K562 (cell line): Measurements from ENCODE around the gene IMMP2L. TPM values are rescaled to one million over a fixed set of nuclear protein-coding genes. Genes with fewer than 3 reads are reported as not detected.

Experiments
- BCL6 ChIP-seq: fragments of 250-450 bp; sonication (Bioruptor Pico); IDR thresholded peaks from 2 replicates; pipeline ENCODE4 v1.4.0; 2020
- CEBPB ChIP-seq: fragments of 450-650 bp; IDR thresholded peaks from 2 replicates; pipeline ENCODE4 v1.6.1; 2016; ENCODE audit warnings: missing genetic modification characterization, missing compliant biosample characterization
- CSDE1 ChIP-seq, 2 experiments: fragments of 450-650 bp; IDR thresholded peaks; 2 replicates each; pipeline ENCODE4 v1.6.1; 2016; ENCODE audit warnings: mild to moderate bottlenecking in 1 of 2
- EP400 ChIP-seq: fragments of 450-650 bp; IDR thresholded peaks from 2 replicates; pipeline ENCODE4 v1.6.1; 2017; ENCODE audit warnings: antibody characterized with exemption, mild to moderate bottlenecking, moderate library complexity
- FOXK2 ChIP-seq, 2 experiments: fragments of 450-650 bp; IDR thresholded peaks in 1 of 2; conservative IDR thresholded peaks in 1 of 2; 2 replicates each; pipeline ENCODE4 v1.6.1; 2016; ENCODE audit warnings: low read depth in 2 of 2, mild to moderate bottlenecking in 1 of 2
- HSF4 ChIP-seq: fragments of 250-450 bp; sonication (Bioruptor Pico); IDR thresholded peaks from 2 replicates; pipeline ENCODE4 v2.1.2; 2022; ENCODE audit warnings: mild to moderate bottlenecking, moderate library complexity, borderline replicate concordance
- IRF2 ChIP-seq: sonication (generic); formaldehyde crosslinking; IDR thresholded peaks from 2 replicates; pipeline ENCODE4 v1.8.1; 2022; ENCODE audit warnings: mild to moderate bottlenecking, missing genetic modification reagents
- JUNB ChIP-seq: fragments of 450-650 bp; formaldehyde crosslinking; conservative IDR thresholded peaks from 2 replicates; pipeline ENCODE4 v1.4.0; 2020; ENCODE audit warnings: mild to moderate bottlenecking
- LARP7 ChIP-seq: fragments of 450-650 bp; IDR thresholded peaks from 2 replicates; pipeline ENCODE4 v1.6.1; 2016
- LCOR ChIP-seq: sonication (generic); formaldehyde crosslinking; IDR thresholded peaks from 2 replicates; pipeline ENCODE4 v1.8.0; 2022; ENCODE audit warnings: mild to moderate bottlenecking, missing genetic modification reagents
- NEUROD1 ChIP-seq: fragments of 150-350 bp; IDR thresholded peaks from 2 replicates; pipeline ENCODE4 v1.6.1; 2014; ENCODE audit warnings: borderline replicate concordance, low read length, low read depth; ENCODE audit not compliant: partially characterized antibody
- NUFIP1 ChIP-seq: fragments of 450-650 bp; IDR thresholded peaks from 2 replicates; pipeline ENCODE4 v1.6.1; 2018; ENCODE audit not compliant: partially characterized antibody
- PHF21A ChIP-seq: fragments of 450-650 bp; IDR thresholded peaks from 2 replicates; pipeline ENCODE4 v1.6.1; 2017; ENCODE audit warnings: low read depth, borderline replicate concordance
- RBM14 ChIP-seq: fragments of 200-400 bp; formaldehyde crosslinking; IDR thresholded peaks from 2 replicates; pipeline ENCODE4 v1.6.1; 2018; ENCODE audit warnings: low read depth, mild to moderate bottlenecking, low read length, moderate library complexity, borderline replicate concordance; ENCODE audit not compliant: insufficient read depth
- RBM15 ChIP-seq: fragments of 200-400 bp; formaldehyde crosslinking; IDR thresholded peaks from 2 replicates; pipeline ENCODE4 v1.6.1; 2018; ENCODE audit warnings: mild to moderate bottlenecking, low read length, moderate library complexity; ENCODE audit not compliant: insufficient read depth
- SAP30 ChIP-seq: fragments of 200-600 bp; sonication (generic); IDR thresholded peaks from 2 replicates; pipeline ENCODE4 v1.6.1; 2012; ENCODE audit warnings: borderline replicate concordance, low read depth, mild to moderate bottlenecking, moderate library complexity, low read length, control low read depth, inconsistent platforms; ENCODE audit not compliant: insufficient read depth, poor library complexity, severe bottlenecking
- TARDBP ChIP-seq: fragments of 450-650 bp; IDR thresholded peaks from 2 replicates; pipeline ENCODE4 v1.6.1; 2016
- U2AF1 ChIP-seq: fragments of 200-400 bp; formaldehyde crosslinking; optimal IDR thresholded peaks from 2 replicates; pipeline ENCODE3; 2017; ENCODE audit warnings: mild to moderate bottlenecking, low read depth, low read length, moderate library complexity
- ZNF133 ChIP-seq: fragments of 250-450 bp; sonication (Bioruptor Pico); IDR thresholded peaks from 2 replicates; pipeline ENCODE4 v1.4.0; 2020; ENCODE audit warnings: mild to moderate bottlenecking
- ZNF24 ChIP-seq: fragments of 450-650 bp; IDR thresholded peaks from 2 replicates; pipeline ENCODE4 v1.6.1; 2016
- ZNF76 ChIP-seq: fragments of 250-450 bp; sonication (Bioruptor Pico); IDR thresholded peaks from 2 replicates; pipeline ENCODE4 v1.4.0; 2020; ENCODE audit warnings: mild to moderate bottlenecking, moderate library complexity, borderline replicate concordance
- polyA plus RNA-seq, 8 experiments: library from polyadenylated mRNA; depleted of rRNA in 4 of 8; stranded (reverse) in 5 of 8; unstranded in 3 of 8; fragments of >200 nt; fragmentation: Nextera tagmentation in 2 of 8; fragmentation: Illumina TruSeq in 1 of 8; extraction: Ambion mirVana in 2 of 8; extraction: Trizol in 1 of 8; gene quantifications; 2 replicates each; pipeline versions ENCODE4 v1.2.1 to v1.2.3, GENCODE V29; 2011 to 2014; ENCODE audit warnings: inconsistent platforms in 1 of 8, missing spikeins in 1 of 8
- total RNA-seq, 7 experiments: library from RNA; depleted of rRNA in 6 of 7; stranded (reverse); fragments of >200 nt in 6 of 7; fragmentation: Illumina TruSeq in 2 of 7; extraction: Trizol in 2 of 7; gene quantifications; 2 replicates each; pipeline versions ENCODE4 v1.2.1 to v1.2.3, GENCODE V29; 2011 to 2021; ENCODE audit warnings: low replicate concordance in 1 of 7
- TF ChIP-seq, protein P1 (sequence below): sonication (generic); formaldehyde crosslinking; IDR thresholded peaks from 2 replicates; pipeline ENCODE4 v1.8.0; 2022; ENCODE audit warnings: mild to moderate bottlenecking, missing genetic modification reagents
- TF ChIP-seq, protein P2 (sequence below): fragments of 250-450 bp; sonication (Bioruptor Pico); IDR thresholded peaks from 2 replicates; pipeline ENCODE4 v1.8.0; 2021; ENCODE audit warnings: borderline replicate concordance, mild to moderate bottlenecking, moderate library complexity; ENCODE audit not compliant: poor library complexity, severe bottlenecking

IMMP2L gene
- total and polyA plus RNA-seq, 9 of the 15 experiments (the other 6 are each of a cell fraction or from before 2014, with no cell fraction given): 29.7 to 116 (median 53.0) TPM

DNA sequence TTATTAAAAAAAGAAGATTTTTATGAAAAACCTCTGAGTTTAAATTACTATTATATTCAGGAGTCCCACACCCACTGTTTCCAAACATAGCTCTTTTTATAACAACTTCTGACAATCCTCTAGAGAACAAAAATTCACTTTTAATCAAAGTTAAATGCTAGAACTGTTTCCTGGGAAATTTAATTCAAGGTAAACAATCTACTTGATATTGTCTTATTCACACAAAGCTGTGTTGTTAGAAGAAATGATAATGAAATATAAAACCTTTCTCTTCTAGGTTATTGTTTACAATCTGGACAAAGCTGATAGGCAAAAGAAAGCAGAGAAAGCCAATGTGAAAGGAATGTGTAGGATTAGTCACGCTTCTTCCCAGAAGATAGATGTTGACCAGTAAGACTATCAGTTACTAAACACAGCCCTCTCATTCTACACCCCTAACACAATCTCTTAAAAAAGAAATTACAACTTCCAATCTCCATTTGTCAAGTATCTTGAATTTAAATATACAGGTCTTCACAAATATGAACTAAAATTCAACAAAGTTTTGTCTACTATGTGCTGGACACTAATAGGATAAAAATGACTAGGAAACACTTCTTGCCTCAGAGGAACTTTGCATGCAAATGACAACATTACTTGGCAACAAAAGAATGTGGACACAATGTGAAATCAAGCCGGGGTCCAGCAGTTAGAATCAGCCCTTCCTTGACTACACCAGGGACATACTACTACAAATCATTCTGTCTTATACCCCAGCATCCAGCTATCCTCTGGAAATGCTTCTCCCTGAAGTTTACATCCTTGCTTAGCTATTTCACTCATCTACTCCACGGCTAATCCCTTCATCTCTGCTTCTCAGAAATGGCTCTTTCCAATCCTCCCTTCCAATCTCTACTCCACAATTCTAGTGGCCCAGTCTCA is 123.7 kb downstream of the IMMP2L start (continued):
- TF ChIP-seq RBM14: no peak
- TF ChIP-seq JUNB (CRISPR knock-in tag): no peak
- TF ChIP-seq LARP7: no peak; the same call in 1 of the 2 replicates
- TF ChIP-seq NUFIP1: no peak
- no peak for TF ChIP-seq RBM15
- peak; percentile 77 for TF ChIP-seq EP400
- TF ChIP-seq BCL6 (CRISPR knock-in tag): no peak
- TF ChIP-seq TARDBP: no peak; the same call in 1 of the 2 replicates
- peak; percentile 82 for TF ChIP-seq ZNF24
- TF ChIP-seq CEBPB (tag): no peak; the same call in 1 of the 2 replicates
- TF ChIP-seq U2AF1: no peak
- TF ChIP-seq, protein P1, sequence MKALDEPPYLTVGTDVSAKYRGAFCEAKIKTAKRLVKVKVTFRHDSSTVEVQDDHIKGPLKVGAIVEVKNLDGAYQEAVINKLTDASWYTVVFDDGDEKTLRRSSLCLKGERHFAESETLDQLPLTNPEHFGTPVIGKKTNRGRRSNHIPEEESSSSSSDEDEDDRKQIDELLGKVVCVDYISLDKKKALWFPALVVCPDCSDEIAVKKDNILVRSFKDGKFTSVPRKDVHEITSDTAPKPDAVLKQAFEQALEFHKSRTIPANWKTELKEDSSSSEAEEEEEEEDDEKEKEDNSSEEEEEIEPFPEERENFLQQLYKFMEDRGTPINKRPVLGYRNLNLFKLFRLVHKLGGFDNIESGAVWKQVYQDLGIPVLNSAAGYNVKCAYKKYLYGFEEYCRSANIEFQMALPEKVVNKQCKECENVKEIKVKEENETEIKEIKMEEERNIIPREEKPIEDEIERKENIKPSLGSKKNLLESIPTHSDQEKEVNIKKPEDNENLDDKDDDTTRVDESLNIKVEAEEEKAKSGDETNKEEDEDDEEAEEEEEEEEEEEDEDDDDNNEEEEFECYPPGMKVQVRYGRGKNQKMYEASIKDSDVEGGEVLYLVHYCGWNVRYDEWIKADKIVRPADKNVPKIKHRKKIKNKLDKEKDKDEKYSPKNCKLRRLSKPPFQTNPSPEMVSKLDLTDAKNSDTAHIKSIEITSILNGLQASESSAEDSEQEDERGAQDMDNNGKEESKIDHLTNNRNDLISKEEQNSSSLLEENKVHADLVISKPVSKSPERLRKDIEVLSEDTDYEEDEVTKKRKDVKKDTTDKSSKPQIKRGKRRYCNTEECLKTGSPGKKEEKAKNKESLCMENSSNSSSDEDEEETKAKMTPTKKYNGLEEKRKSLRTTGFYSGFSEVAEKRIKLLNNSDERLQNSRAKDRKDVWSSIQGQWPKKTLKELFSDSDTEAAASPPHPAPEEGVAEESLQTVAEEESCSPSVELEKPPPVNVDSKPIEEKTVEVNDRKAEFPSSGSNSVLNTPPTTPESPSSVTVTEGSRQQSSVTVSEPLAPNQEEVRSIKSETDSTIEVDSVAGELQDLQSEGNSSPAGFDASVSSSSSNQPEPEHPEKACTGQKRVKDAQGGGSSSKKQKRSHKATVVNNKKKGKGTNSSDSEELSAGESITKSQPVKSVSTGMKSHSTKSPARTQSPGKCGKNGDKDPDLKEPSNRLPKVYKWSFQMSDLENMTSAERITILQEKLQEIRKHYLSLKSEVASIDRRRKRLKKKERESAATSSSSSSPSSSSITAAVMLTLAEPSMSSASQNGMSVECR: no peak
- TF ChIP-seq IRF2 (CRISPR knock-in tag): no peak
- TF ChIP-seq NEUROD1: peak; percentile 81
- no peak for TF ChIP-seq ZNF133 (CRISPR knock-in tag)
- TF ChIP-seq LCOR (CRISPR knock-in tag): peak; percentile 35; the same call in 1 of the 2 replicates
- TF ChIP-seq SAP30: no peak
- TF ChIP-seq FOXK2 (conservative IDR thresholded peaks at IDR 0.05 in 1 of 2, IDR thresholded peaks at IDR 0.05 in 1 of 2; ENCODE audit: low read depth in 2 of 2): peak; percentile 82 to 85
- TF ChIP-seq CSDE1 (IDR thresholded peaks at IDR 0.05): 0 out of 4 replicates have a peak, but pooled peaks of 1 of the 2 experiments have one; percentile 43
- no peak for TF ChIP-seq PHF21A
- TF ChIP-seq ZNF76: no peak
- TF ChIP-seq, protein P2, sequence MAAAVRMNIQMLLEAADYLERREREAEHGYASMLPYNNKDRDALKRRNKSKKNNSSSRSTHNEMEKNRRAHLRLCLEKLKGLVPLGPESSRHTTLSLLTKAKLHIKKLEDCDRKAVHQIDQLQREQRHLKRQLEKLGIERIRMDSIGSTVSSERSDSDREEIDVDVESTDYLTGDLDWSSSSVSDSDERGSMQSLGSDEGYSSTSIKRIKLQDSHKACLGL (CRISPR knock-in tag): no peak
- peak; percentile 27; the same call in 1 of the 2 replicates for TF ChIP-seq HSF4 (CRISPR knock-in tag)
